OCI-LY7 (cell line): Measurements from ENCODE around the gene PALLD. TPM values are rescaled to one million over a fixed set of nuclear protein-coding genes. Genes with fewer than 3 reads are reported as not detected.

Experiments
- BruUV-seq: library from RNA; stranded (reverse); fragments of 400-500 nt; replicated peaks from 2 replicates; lab custom pipeline; 2021; lab: Mats Ljungman, UMichigan
- CTCF ChIA-PET: fragments of 300-600 bp; sonication (Branson Sonifier 250); formaldehyde crosslinking; loops from one replicate; lab custom pipeline; 2022; ENCODE audit warnings: antibody characterized with exemption; ENCODE audit not compliant: unreplicated experiment; lab: Charles Lee
- POLR2A ChIA-PET: fragments of 300-600 bp; sonication (Branson Sonifier 250); formaldehyde crosslinking; loops from one replicate; lab custom pipeline; 2022; ENCODE audit warnings: antibody characterized with exemption; lab: Charles Lee
- DNase-seq: peaks from one replicate; pipeline ENCODE4 v3.0.0-alpha.2; 2015; ENCODE audit warnings: low spot score
- H2AFZ ChIP-seq: fragments of 200-600 bp; sonication (generic), shearing (Covaris generic); 2 replicates; pipeline ENCODE4 v1.6.1; 2014; ENCODE audit warnings: mild to moderate bottlenecking, antibody characterized with exemption, low read length, moderate library complexity
- H3K27ac ChIP-seq: fragments of 200-600 bp; sonication (generic); 2 replicates; pipeline ENCODE4 v1.5.1; 2014; ENCODE audit warnings: mixed run types, low read depth, mild to moderate bottlenecking, moderate library complexity, low read length, inconsistent platforms; ENCODE audit not compliant: poor library complexity, severe bottlenecking
- H3K36me3 ChIP-seq: fragments of 200-600 bp; sonication (generic); 2 replicates; pipeline ENCODE4 v1.6.1; 2014; ENCODE audit warnings: mild to moderate bottlenecking, antibody characterized with exemption, low read length, moderate library complexity, mixed read lengths; ENCODE audit not compliant: insufficient read depth
- H3K4me1 ChIP-seq: fragments of 200-600 bp; sonication (generic); 2 replicates; pipeline ENCODE4 v1.5.1; 2014; ENCODE audit warnings: mild to moderate bottlenecking, low read length; ENCODE audit not compliant: insufficient read depth, poor library complexity, severe bottlenecking
- H3K4me2 ChIP-seq: fragments of 200-600 bp; sonication (generic); 2 replicates; pipeline ENCODE4 v1.6.1; 2014; ENCODE audit warnings: mild to moderate bottlenecking, low read length
- H3K4me3 ChIP-seq: fragments of 200-600 bp; sonication (generic); 2 replicates; pipeline ENCODE4 v1.5.1; 2014; ENCODE audit warnings: mild to moderate bottlenecking, low read depth, low read length; ENCODE audit not compliant: poor library complexity, severe bottlenecking
- H3K79me2 ChIP-seq: fragments of 200-600 bp; sonication (generic); 2 replicates; pipeline ENCODE4 v1.6.1; 2016; ENCODE audit warnings: low read depth, mild to moderate bottlenecking, low read length, moderate library complexity, mixed read lengths; ENCODE audit not compliant: insufficient read depth
- H3K9me2 ChIP-seq: fragments of 200-600 bp; sonication (generic); 2 replicates; pipeline ENCODE4 v1.6.1; 2016; ENCODE audit warnings: mild to moderate bottlenecking, low read length, mixed read lengths; ENCODE audit not compliant: insufficient read depth
- H3K9me3 ChIP-seq: fragments of 200-600 bp; sonication (generic); 2 replicates; pipeline ENCODE4 v1.6.1; 2014; ENCODE audit warnings: mild to moderate bottlenecking, mixed run types, low read length, mixed read lengths
- H4K20me1 ChIP-seq: fragments of 200-600 bp; sonication (generic); 2 replicates; pipeline ENCODE4 v1.6.1; 2014; ENCODE audit warnings: mild to moderate bottlenecking, antibody characterized with exemption, low read length, moderate library complexity, mixed read lengths; ENCODE audit not compliant: insufficient read depth
- EZH2phosphoT487 ChIP-seq: fragments of 200-600 bp; sonication (generic); IDR thresholded peaks from 2 replicates; pipeline ENCODE4 v1.6.1; 2018; ENCODE audit warnings: low read depth, borderline replicate concordance, mild to moderate bottlenecking, mixed run types, antibody characterized with exemption, low read length, moderate library complexity, mixed read lengths
- intact Hi-C: fragments of 100-400 bp; cut with micrococcal nuclease; formaldehyde crosslinking; loops from one replicate; pipeline ENCODE4 v1.10.0; 2022; ENCODE audit not compliant: unreplicated experiment
- total RNA-seq, 2 experiments: library from RNA; depleted of rRNA in 1 of 2; stranded (reverse); fragments of >200 nt in 1 of 2; shearing (Covaris generic) in 1 of 2; gene quantifications; 2 replicates each; pipeline ENCODE4 v1.2.3, GENCODE V29; 2014 to 2022
- TF ChIP-seq, protein P1 (sequence below): fragments of 200-600 bp; sonication (generic); conservative IDR thresholded peaks from 2 replicates; pipeline ENCODE4 v1.5.1; 2014; ENCODE audit warnings: mild to moderate bottlenecking, antibody characterized with exemption, low read length, moderate library complexity, mixed read lengths

PALLD gene
- total RNA-seq, 2 experiments from 2014 or later, result 0.73 to 2.8 TPM

DNA sequence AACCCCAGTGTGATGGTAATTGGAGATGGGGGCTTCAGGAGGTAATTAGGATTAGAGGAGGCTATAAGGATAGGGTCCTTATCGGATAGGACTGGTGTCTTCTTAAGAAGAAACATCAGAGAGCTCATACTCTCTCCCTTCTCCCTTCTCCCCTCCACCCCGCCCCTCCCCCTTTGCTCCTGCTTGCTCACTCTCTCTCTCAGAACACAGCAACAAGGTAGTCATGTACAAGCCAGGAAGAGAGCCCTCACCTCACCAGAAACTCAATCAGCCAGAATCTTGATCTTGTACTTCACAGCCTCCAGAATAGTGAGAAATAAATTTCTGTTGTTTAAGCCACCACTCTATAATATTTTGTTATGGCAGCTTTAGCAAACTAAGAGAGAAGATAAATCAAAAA, 21.1 kb upstream of the PALLD start:
- POLR2A ChIA-PET, result no interaction called here
- intact Hi-C loops, result no loop called here
- no peak for DNase-seq
- Histone ChIP-seq H3K4me1 (no peaks in the 10 kb centered on the region), H3K36me3 (no peaks in the 10 kb centered on the region), H3K79me2 (no peaks in the 10 kb centered on the region), H3K4me3 (no peak overlapping the region), H3K27ac (no peak overlapping the region), H3K9me2 (no peaks in the 10 kb centered on the region), H2AFZ (no peak overlapping the region), H3K9me3 (no peaks in the 10 kb centered on the region), H4K20me1 (no peaks in the 10 kb centered on the region), H3K4me2 (no peak overlapping the region)
- BruUV-seq, result no TSS peak
- CTCF ChIA-PET, result no interaction called here
- TF ChIP-seq, protein P1, sequence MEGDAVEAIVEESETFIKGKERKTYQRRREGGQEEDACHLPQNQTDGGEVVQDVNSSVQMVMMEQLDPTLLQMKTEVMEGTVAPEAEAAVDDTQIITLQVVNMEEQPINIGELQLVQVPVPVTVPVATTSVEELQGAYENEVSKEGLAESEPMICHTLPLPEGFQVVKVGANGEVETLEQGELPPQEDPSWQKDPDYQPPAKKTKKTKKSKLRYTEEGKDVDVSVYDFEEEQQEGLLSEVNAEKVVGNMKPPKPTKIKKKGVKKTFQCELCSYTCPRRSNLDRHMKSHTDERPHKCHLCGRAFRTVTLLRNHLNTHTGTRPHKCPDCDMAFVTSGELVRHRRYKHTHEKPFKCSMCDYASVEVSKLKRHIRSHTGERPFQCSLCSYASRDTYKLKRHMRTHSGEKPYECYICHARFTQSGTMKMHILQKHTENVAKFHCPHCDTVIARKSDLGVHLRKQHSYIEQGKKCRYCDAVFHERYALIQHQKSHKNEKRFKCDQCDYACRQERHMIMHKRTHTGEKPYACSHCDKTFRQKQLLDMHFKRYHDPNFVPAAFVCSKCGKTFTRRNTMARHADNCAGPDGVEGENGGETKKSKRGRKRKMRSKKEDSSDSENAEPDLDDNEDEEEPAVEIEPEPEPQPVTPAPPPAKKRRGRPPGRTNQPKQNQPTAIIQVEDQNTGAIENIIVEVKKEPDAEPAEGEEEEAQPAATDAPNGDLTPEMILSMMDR, result no peak
- TF ChIP-seq EZH2phosphoT487, result no peak

DNA sequence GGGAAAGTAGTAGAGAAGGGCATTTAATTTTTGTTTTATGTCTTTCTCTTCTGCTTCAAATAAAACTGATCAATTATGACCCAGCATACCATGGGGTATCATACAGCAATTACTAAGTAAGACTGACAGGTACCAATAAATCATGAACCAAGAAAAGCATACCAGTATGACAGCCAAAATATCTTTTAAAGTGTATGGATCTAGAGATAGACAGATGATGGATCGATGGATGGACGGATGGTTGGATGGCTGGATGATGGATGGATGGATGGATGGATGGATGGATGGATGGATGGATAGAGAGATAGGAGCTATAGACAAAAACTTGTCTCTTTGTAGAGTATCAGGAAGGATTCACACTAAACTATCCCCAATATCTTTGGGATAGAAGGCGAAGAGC, 18.0 kb upstream of the PALLD start:
- no peaks in the 10 kb centered on the region for H3K9me3 ChIP-seq
- no peaks in the 10 kb centered on the region for H3K4me1 ChIP-seq
- no peak for DNase-seq
- intact Hi-C loops, result no loop called here
- BruUV-seq, result no TSS peak
- H3K4me3 ChIP-seq, result no peak overlapping the region
- H2AFZ ChIP-seq, result no peak overlapping the region
- no peaks in the 10 kb centered on the region for H3K36me3 ChIP-seq
- CTCF ChIA-PET, result no interaction called here
- POLR2A ChIA-PET, result interaction anchor here (0.9 kb wide), 1 partner anchor 37 kb away, joined by 3 read pairs; no protein-coding TSS in a partner anchor
- H3K4me2 ChIP-seq, result no peak overlapping the region
- no peaks in the 10 kb centered on the region for H3K9me2 ChIP-seq
- H4K20me1 ChIP-seq, result no peaks in the 10 kb centered on the region
- H3K79me2 ChIP-seq, result no peaks in the 10 kb centered on the region
- TF ChIP-seq EZH2phosphoT487, result no peak
- TF ChIP-seq, protein P1, result no peak
- H3K27ac ChIP-seq, result no peak overlapping the region

DNA sequence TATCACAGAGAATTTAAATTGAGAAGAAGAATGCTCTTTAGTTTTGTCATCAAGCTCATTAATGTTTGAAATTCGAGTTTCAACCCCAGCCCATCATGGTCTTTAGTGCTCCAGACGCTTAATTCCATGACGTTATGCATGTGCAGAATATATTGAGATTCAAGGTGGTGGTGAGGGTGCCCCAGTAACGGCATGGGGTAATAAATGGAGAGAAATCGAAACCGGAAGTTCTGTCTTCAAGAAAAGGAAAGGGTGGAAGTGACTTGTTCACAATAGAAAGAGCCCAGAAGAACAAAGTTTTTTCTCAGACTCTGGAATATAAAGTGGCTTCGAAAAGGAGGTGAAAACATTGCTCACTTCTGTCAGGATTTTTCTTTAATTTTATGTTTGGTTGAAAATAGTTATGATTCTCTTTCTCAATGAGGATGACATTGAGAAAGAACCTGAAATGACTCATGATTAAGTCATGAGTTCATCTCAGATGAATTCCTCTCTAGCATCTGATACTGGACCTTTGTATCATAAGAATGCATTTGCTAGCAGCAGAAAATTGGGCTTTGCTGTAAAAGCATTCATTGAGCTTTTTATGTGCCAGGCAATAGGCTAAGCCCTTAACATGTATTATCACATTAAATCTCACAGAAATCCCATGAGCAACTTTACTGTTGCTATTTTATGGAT, 15.8 kb upstream of the PALLD start:
- H3K4me3 ChIP-seq, result peak overlapping the region; percentile 66
- H4K20me1 ChIP-seq, result no peaks in the 10 kb centered on the region
- peak overlapping the region; percentile 72 for H3K4me2 ChIP-seq
- no TSS peak for BruUV-seq
- no peak overlapping the region for H3K27ac ChIP-seq
- peak; percentile 4 for DNase-seq
- intact Hi-C loops, result no loop called here
- POLR2A ChIA-PET, result no interaction called here
- no peaks in the 10 kb centered on the region for H3K9me3 ChIP-seq
- no peaks in the 10 kb centered on the region for H3K79me2 ChIP-seq
- no peaks in the 10 kb centered on the region for H3K9me2 ChIP-seq
- CTCF ChIA-PET, result no interaction called here
- H3K36me3 ChIP-seq, result no peaks in the 10 kb centered on the region
- no peaks in the 10 kb centered on the region for H3K4me1 ChIP-seq
- H2AFZ ChIP-seq, result peak overlapping the region; percentile 89
- TF ChIP-seq, protein P1, result no peak
- TF ChIP-seq EZH2phosphoT487, result no peak
